ENCODE measurements around the gene KCNIP3.

DNA sequence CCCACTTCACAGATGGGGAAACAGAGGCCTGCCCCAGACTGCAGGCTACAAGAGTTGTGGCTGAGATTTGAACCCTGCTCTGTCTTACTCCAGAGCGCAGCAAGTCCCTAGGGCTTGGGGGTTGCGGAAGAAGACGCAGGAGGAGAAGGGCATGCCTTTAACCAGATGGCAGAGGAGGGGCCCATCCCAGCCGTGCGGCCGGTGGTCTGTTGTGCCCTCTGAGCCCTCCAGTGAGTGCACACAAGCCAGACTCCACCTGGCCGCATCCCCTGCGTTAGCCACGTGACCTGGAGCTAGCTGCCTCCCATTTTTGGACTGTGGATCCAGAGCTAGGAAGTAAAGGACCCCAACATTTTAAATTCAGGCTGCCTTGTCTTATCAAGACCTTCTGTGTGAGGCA, 2.8 kb downstream of the KCNIP3 start:
- no peak for TF ChIP-seq EZH2 (IDR thresholded peaks at IDR 0.05; ENCODE audit: borderline replicate concordance, insufficient read depth, low read depth, low read length, poor library complexity, severe bottlenecking)
- TF ChIP-seq, protein P1, sequence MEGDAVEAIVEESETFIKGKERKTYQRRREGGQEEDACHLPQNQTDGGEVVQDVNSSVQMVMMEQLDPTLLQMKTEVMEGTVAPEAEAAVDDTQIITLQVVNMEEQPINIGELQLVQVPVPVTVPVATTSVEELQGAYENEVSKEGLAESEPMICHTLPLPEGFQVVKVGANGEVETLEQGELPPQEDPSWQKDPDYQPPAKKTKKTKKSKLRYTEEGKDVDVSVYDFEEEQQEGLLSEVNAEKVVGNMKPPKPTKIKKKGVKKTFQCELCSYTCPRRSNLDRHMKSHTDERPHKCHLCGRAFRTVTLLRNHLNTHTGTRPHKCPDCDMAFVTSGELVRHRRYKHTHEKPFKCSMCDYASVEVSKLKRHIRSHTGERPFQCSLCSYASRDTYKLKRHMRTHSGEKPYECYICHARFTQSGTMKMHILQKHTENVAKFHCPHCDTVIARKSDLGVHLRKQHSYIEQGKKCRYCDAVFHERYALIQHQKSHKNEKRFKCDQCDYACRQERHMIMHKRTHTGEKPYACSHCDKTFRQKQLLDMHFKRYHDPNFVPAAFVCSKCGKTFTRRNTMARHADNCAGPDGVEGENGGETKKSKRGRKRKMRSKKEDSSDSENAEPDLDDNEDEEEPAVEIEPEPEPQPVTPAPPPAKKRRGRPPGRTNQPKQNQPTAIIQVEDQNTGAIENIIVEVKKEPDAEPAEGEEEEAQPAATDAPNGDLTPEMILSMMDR (IDR thresholded peaks at IDR 0.05), result no peak

Measured in B cell (primary cell).